ENCODE data around the gene MAGED4.

- TF ChIP-seq CTCF (IDR thresholded peaks at IDR 0.05): no peak
- no peak for TF ChIP-seq EP300 (IDR thresholded peaks at IDR 0.05)
Measured at GRCh38 chrX:52139545-52139895, 45.2 kb upstream of the MAGED4 start.

Measured in upper lobe of left lung (tissue), 4 donors.